ENCODE measurements around the gene GLS. TPM values are rescaled to one million over a fixed set of nuclear protein-coding genes. Genes with fewer than 3 reads are reported as not detected.
A peak's percentile ranks its signal among the peaks of the same experiment; 100 is the strongest.
"Not testable (repeated sequence)": the region's sequence is repeated elsewhere in the genome, so short reads cannot be mapped to it uniquely, and the experiment has no call there.

The GLS gene
- total RNA-seq, 1 donor from 2014 or later, result 252 TPM

- no peak for DNase-seq (ENCODE audit: low read depth)
Measured at GRCh38 chr2:190882856-190883582, 2.4 kb downstream of the GLS start.

DNA sequence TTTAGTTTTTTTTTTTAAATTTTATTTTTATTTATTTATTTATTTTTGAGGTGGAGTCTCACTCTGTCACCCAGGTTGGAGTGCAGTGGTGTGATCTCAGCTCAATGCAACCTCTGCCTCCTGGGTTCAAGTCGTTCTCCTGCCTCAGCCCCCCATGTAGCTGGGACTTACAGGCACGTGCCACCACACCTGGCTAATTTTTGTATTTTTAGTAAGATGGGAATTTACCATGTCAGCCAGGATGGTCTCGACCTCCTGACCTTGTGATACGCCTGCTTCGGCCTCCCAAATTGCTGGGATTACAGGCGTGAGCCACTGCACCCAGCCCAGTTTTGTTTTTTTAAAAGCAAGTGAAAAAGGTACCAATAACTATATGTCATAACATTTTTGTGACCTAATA lies 5.2 kb downstream of the GLS start:
- DNase-seq (ENCODE audit: low read depth), result not testable (repeated sequence)

DNA sequence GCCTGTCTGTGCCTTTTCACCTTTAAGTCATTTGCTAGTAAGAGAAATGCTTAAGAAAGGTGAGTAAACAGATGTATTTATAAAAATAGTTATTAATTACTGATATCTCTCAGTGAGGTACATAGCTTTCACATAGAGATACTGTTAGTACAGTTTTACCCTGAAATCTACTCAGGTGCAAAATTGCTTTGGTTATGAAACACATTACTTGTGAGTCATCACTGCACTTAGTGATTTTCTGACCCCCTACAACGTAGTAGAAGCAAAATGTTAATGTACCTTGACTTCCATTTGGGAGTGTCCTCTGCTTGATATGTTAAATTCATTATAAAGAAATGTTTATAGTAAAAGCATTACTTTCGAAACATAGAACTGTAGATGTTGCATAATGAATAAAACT lies 6.5 kb downstream of the GLS start:
- DNase-seq (ENCODE audit: low read depth), result no peak

GRCh38 chr2:190888449-190888848 lies 7.8 kb downstream of the GLS start:
- no peak for DNase-seq (ENCODE audit: low read depth)

GRCh38 chr2:190889175-190889943 lies 8.7 kb downstream of the GLS start:
- no peak for DNase-seq (ENCODE audit: low read depth)

DNA sequence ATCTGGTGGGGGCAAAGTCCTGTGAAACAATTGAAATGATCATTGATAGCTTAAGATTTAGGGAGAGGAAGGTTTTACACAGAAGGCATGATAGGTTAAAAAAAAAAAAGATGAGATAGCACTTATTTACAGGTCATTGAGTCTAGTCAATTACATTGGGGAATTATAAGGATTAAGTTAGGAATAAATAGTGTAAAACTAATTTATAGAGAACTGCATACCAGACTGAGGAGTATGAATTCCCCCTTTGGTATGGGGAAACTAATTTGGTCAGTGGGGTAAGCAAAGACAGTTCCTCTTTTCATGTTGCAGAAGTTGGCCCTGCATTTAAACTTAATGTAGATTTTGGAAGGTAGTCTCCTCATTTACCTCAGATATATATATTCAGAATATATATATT lies 10.8 kb downstream of the GLS start:
- no peak for DNase-seq (ENCODE audit: low read depth)

- no peak for DNase-seq (ENCODE audit: low read depth)
Measured at GRCh38 chr2:190891889-190892288, 11.3 kb downstream of the GLS start.

DNA sequence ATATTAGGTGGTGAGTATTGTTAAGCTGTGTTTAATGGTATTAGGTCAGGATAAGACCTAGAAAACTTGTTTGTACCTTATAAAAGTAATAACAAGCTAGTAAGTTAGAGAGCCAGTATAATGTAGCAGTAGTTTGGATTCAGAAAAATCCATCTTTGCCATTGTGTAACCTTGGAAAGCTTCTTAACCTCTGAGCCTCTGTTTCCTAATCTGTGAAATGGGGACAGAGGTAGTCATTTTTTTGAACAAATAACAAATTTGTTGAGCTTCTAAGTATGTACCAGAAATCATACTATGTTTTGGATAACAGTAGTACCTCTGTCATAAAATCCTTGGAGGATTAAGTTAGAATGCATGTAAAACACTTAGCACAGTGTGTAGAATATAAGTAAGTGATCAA lies 12.5 kb downstream of the GLS start:
- DNase-seq (ENCODE audit: low read depth), result no peak

- DNase-seq (ENCODE audit: low read depth), result no peak
Measured at GRCh38 chr2:190896477-190896876, 15.9 kb downstream of the GLS start.

- DNase-seq (ENCODE audit: low read depth), result no peak
Measured at GRCh38 chr2:190903693-190904450, 23.3 kb downstream of the GLS start.

- no peak for DNase-seq (ENCODE audit: low read depth)
Measured at GRCh38 chr2:190904640-190905261, 24.1 kb downstream of the GLS start.

- DNase-seq (ENCODE audit: low read depth), result no peak
Measured at GRCh38 chr2:190908532-190908931, 27.9 kb downstream of the GLS start.

GRCh38 chr2:190909680-190910079 lies 29.1 kb downstream of the GLS start:
- no peak for DNase-seq (ENCODE audit: low read depth)

DNA sequence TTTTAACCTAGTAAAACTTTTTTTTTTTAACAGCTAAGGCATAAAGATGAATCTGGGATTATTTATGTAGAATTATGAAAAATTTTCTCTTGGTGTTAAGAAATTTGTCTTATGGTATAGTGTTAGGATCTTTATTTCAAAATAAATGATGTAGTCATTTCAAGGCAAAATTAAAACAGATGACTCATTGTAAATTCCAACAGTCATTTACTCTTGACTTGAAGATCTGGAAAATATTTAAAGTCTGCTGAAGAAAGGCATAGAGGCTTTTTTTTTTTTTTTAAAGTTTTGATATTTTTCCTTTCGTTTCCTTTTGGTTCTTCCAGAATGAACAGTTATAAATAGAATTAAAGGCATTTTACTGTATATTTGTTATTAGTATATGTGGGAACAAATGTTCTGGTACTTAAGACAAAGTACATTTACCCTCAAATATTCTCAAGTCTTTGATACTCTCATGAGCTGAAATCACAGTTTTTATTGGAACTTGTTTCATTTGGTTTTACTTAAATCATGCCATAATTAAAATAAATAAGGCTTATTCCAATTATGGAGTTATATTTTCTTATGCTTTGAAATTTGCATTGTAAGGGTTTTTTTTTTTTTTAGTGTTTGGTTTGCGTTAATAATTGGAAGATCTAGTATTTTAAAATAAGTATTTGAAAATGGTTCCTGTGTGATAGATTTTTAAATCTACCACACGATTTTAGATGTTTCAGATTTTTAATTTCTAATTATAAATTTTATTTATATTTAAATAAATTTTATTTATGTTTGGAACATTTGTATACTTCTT lies 29.9 kb downstream of the GLS start:
- DNase-seq (ENCODE audit: low read depth), result peak; percentile 23

GRCh38 chr2:190911813-190912212 lies 31.2 kb downstream of the GLS start:
- DNase-seq (ENCODE audit: low read depth), result no peak

- no peak for DNase-seq (ENCODE audit: low read depth)
Measured at GRCh38 chr2:190912726-190913125, 32.1 kb downstream of the GLS start.

GRCh38 chr2:190913725-190914124 lies 33.1 kb downstream of the GLS start:
- no peak for DNase-seq (ENCODE audit: low read depth)

- no peak for DNase-seq (ENCODE audit: low read depth)
Measured at GRCh38 chr2:190916829-190917228, 36.2 kb downstream of the GLS start.

- DNase-seq (ENCODE audit: low read depth), result no peak
Measured at GRCh38 chr2:190920085-190920484, 39.5 kb downstream of the GLS start.

- DNase-seq (ENCODE audit: low read depth), result no peak
Measured at GRCh38 chr2:190922376-190922775, 41.8 kb downstream of the GLS start.

- no peak for DNase-seq (ENCODE audit: low read depth)
Measured at GRCh38 chr2:190927301-190927700, 46.7 kb downstream of the GLS start.

Measured in myocyte (in vitro differentiated cells).